Neutrophil (primary cell): ENCODE measurements around the gene HDHD3.

ENCODE experiments used
- H3K27ac ChIP-seq: fragments of 200-600 bp; sonication (generic); 2 replicates; pipeline ENCODE4 v1.5.1; 2016; ENCODE audit warnings: mild to moderate bottlenecking, moderate library complexity
- H3K27me3 ChIP-seq: fragments of 200-600 bp; sonication (generic); 2 replicates; pipeline ENCODE4 v1.6.0; 2016; ENCODE audit warnings: mild to moderate bottlenecking
- H3K36me3 ChIP-seq: fragments of 200-600 bp; sonication (generic); 2 replicates; pipeline ENCODE4 v1.5.1; 2017
- H3K4me1 ChIP-seq, 2 experiments: fragments of 200-600 bp in 1 of 2; sonication (generic) in 1 of 2; 1 replicate in 1 of 2; 2 replicates in 1 of 2; pipeline versions ENCODE4 v1.5.1 to v1.6.1; 2013 to 2016; ENCODE audit warnings: low read depth in 1 of 2, low read length in 1 of 2, mild to moderate bottlenecking in 1 of 2, moderate library complexity in 1 of 2; ENCODE audit not compliant: control insufficient read depth in 1 of 2, insufficient read depth in 1 of 2
- H3K4me3 ChIP-seq, 2 experiments: fragments of 200-600 bp in 1 of 2; sonication (generic) in 1 of 2; 1 replicate in 1 of 2; 2 replicates in 1 of 2; pipeline ENCODE4 v1.5.1; 2013 to 2016; ENCODE audit warnings: low read depth in 1 of 2, low read length in 1 of 2, mild to moderate bottlenecking in 1 of 2, moderate library complexity in 1 of 2
- H3K9me3 ChIP-seq: fragments of 200-600 bp; sonication (generic); 2 replicates; pipeline ENCODE4 v1.5.1; 2016
- TF ChIP-seq, protein P1 (sequence below): fragments of 200-600 bp; sonication (generic); IDR thresholded peaks from 2 replicates; pipeline ENCODE4 v1.5.1; 2016; ENCODE audit warnings: antibody characterized with exemption

Gene HDHD3

DNA sequence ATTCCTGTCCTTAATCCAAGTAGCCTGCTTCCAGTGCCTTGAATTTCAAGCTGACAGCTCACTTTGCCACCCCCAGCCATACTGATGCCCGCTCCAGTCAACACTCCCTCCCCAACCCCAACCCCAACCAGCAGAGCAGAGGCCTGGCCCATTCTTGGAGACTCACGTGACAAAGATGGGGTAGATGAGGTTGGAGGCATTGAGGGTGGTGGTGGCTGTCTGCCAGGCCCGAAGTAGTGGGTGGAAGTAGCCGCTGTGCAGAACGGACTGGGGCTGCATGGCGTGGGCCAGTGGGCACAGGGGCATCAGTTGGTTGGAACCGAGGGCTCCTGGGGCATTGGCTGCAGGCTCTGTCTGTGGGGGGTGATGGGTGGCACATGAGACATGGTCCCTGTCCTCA is 16.5 kb upstream of the HDHD3 start:
- TF ChIP-seq, protein P1, sequence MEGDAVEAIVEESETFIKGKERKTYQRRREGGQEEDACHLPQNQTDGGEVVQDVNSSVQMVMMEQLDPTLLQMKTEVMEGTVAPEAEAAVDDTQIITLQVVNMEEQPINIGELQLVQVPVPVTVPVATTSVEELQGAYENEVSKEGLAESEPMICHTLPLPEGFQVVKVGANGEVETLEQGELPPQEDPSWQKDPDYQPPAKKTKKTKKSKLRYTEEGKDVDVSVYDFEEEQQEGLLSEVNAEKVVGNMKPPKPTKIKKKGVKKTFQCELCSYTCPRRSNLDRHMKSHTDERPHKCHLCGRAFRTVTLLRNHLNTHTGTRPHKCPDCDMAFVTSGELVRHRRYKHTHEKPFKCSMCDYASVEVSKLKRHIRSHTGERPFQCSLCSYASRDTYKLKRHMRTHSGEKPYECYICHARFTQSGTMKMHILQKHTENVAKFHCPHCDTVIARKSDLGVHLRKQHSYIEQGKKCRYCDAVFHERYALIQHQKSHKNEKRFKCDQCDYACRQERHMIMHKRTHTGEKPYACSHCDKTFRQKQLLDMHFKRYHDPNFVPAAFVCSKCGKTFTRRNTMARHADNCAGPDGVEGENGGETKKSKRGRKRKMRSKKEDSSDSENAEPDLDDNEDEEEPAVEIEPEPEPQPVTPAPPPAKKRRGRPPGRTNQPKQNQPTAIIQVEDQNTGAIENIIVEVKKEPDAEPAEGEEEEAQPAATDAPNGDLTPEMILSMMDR, result no peak
- Histone ChIP-seq H3K36me3 (peaks cover 68% of the 10 kb centered on the region), H3K27ac (no peak overlapping the region), H3K27me3 (no peaks in the 10 kb centered on the region), H3K4me1 (no peaks in the 10 kb centered on the region), H3K4me3 (no peak overlapping the region), H3K9me3 (no peaks in the 10 kb centered on the region)

DNA sequence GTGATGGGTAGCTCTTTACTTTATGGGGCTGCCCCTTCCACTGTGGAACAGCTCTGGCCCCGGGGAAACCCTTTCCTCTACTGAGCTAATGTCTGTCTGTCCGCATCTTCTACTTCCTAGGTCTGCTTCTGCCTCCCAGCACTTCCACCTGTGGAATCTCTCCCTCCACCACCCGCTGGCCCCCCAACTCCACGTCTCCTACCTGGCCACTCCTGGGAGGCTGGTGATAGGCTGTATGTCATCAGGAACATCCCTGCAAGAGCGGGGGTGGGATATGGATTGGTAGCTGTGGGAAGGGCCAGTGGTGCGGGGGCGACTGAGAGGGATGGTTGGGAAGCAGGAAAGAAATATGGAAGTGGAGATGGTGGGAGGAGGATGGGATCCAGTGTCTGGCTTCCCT is 15.1 kb upstream of the HDHD3 start:
- Histone ChIP-seq H3K36me3 (peaks cover 80% of the 10 kb centered on the region), H3K4me1 (no peaks in the 10 kb centered on the region), H3K27me3 (no peaks in the 10 kb centered on the region), H3K27ac (no peak overlapping the region), H3K9me3 (no peaks in the 10 kb centered on the region), H3K4me3 (no peak overlapping the region)
- TF ChIP-seq, protein P1, result no peak

DNA sequence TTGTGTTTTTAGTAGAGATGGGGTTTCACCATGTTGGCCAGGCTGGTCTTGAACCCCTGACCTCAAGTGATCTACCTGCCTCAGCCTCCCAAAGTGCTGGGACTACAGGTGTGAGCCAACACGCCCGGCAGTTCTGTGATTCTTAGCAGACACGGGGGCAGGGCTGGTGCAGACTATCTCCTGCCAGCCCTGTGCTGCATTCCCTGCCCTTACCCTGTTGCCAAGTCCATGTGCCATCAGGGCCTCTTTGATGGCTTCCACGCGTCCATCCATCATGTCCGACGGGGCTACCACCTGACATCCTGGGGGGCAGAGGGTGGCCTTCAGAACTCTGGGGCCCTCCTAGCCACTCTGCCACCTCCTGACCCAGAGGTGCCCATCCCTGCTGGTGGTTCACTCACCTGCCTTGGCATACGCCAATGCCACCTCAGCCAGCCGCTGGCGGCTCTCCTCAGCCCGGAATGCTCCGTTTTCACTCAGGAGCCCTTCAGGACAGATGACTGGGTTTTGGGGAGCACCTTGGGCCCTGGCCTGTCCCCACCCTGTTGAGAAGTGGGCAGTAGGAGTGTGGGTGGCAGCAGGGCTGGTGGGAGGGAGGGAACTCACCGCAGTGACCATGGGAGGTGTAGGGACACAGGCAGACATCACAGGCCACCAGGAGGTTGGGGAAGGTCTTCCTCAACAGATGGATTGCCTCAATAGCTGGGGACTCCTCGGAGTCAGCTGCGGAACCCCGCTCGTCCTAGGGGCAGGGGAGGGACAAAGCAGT is 13.6 kb upstream of the HDHD3 start:
- TF ChIP-seq, protein P1, result no peak
- no peaks in the 10 kb centered on the region for H3K27me3 ChIP-seq
- no peak overlapping the region for H3K27ac ChIP-seq
- no peak overlapping the region for H3K4me3 ChIP-seq
- no peaks in the 10 kb centered on the region for H3K4me1 ChIP-seq
- peaks cover 88% of the 10 kb centered on the region for H3K36me3 ChIP-seq
- H3K9me3 ChIP-seq, result no peaks in the 10 kb centered on the region

DNA sequence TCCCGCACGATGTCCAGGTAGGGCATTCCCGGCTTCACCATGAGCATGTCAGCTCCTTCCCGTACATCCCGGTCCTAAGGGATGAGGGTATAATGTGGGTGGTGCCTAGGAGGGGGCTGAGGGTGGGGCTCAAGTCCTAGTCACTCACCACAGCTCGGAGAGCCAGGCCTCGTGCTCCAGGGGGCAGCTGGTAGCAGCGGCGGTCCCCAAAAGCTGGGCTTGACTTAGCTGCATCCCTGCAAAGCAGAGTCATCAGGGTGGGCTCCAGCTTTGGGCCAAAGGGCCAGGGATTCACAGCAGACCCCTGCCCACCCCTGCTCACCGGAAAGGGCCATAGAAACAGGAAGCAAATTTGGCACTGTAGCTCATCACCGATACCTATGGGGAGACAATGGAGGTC is 12.7 kb upstream of the HDHD3 start:
- H3K4me3 ChIP-seq, result no peak overlapping the region
- TF ChIP-seq, protein P1, result no peak
- H3K27ac ChIP-seq, result no peak overlapping the region
- H3K36me3 ChIP-seq, result peaks cover 83% of the 10 kb centered on the region
- no peaks in the 10 kb centered on the region for H3K27me3 ChIP-seq
- H3K9me3 ChIP-seq, result no peaks in the 10 kb centered on the region
- H3K4me1 ChIP-seq, result no peaks in the 10 kb centered on the region

DNA sequence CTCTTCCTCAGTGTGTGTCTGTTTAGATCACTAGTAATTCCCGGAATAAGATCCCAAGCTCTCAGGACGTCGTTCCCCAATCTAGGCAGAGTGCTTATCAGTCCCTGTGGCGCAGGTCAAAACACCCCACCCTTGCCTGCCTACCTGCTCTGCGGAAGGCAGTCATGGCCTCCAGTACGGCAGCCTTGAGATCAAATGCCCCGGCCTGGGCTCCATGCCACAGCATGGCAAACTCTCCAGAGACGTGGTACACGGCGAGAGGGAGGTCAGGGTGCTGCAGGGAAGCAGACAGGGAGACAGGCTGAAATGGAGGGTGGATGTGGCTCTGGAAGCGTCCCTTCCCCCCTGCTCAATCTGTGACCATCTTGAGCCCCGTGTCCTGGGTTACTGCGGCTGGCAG is 12.0 kb upstream of the HDHD3 start:
- H3K27ac ChIP-seq, result no peak overlapping the region
- no peaks in the 10 kb centered on the region for H3K27me3 ChIP-seq
- peaks cover 83% of the 10 kb centered on the region for H3K36me3 ChIP-seq
- TF ChIP-seq, protein P1, result no peak
- no peaks in the 10 kb centered on the region for H3K4me1 ChIP-seq
- no peaks in the 10 kb centered on the region for H3K9me3 ChIP-seq
- H3K4me3 ChIP-seq, result no peak overlapping the region
